Measurements from ENCODE around the gene LRP1.

Gene LRP1

GRCh38 chr12:57226588-57227314 is 98.5 kb downstream of the LRP1 start:
- no peaks in the 10 kb centered on the region for H3K9me2 ChIP-seq (replicated peaks; ENCODE audit: low read depth, low read length)
- no peak for TF ChIP-seq CTCF (conservative IDR thresholded peaks at IDR 0.05; ENCODE audit: low read length)
- TF ChIP-seq EZH2phosphoT487 (IDR thresholded peaks at IDR 0.05; ENCODE audit: borderline replicate concordance), result no peak
- H3K9me3 ChIP-seq (ENCODE audit: insufficient read depth, low read depth, low read length), result no peaks in the 10 kb centered on the region
- no peak overlapping the region for H3K9ac ChIP-seq (ENCODE audit: low read depth, low read length, poor library complexity, severe bottlenecking)
- H3K4me1 ChIP-seq (ENCODE audit: insufficient read depth, low read length, poor library complexity, severe bottlenecking), result peaks cover 40% of the 10 kb centered on the region
- no peaks in the 10 kb centered on the region for H3K27me3 ChIP-seq (ENCODE audit: insufficient read depth, low read length, poor library complexity, severe bottlenecking)
- H3K4me2 ChIP-seq (ENCODE audit: low read depth, low read length, poor library complexity, severe bottlenecking), result no peak overlapping the region
- H4K20me1 ChIP-seq (ENCODE audit: insufficient read depth, low read length, poor library complexity, severe bottlenecking), result peaks cover 16% of the 10 kb centered on the region
- peaks cover 2% of the 10 kb centered on the region; the same call in 1 of the 2 replicates for H3K36me3 ChIP-seq (ENCODE audit: insufficient read depth, low read length)
- no peaks in the 10 kb centered on the region for H3F3A ChIP-seq (ENCODE audit: low read depth)
- peaks cover 22% of the 10 kb centered on the region for H3K79me2 ChIP-seq (ENCODE audit: insufficient read depth, low read length)
- H3K4me3 ChIP-seq (ENCODE audit: low read length, poor library complexity, severe bottlenecking), result no peak overlapping the region
- H2AFZ ChIP-seq (ENCODE audit: low read length), result no peak overlapping the region

- no peak for TF ChIP-seq EZH2phosphoT487 (IDR thresholded peaks at IDR 0.05; ENCODE audit: borderline replicate concordance)
- TF ChIP-seq CTCF (conservative IDR thresholded peaks at IDR 0.05; ENCODE audit: low read length), result no peak
- H2AFZ ChIP-seq (ENCODE audit: low read length), result no peak overlapping the region
These were observed 99.2 kb downstream of the LRP1 start for GRCh38 chr12:57227315-57228115.

GRCh38 chr12:57229046-57229633 is 100.9 kb downstream of the LRP1 start:
- Histone ChIP-seq H3K4me2 (ENCODE audit: low read depth, low read length, poor library complexity, severe bottlenecking) (peak overlapping the region; percentile 95), H3K9ac (ENCODE audit: low read depth, low read length, poor library complexity, severe bottlenecking) (peak overlapping the region; percentile 94), H2AFZ (ENCODE audit: low read length) (peak overlapping the region; percentile 67), H4K20me1 (ENCODE audit: insufficient read depth, low read length, poor library complexity, severe bottlenecking) (peaks cover 37% of the 10 kb centered on the region), H3K36me3 (ENCODE audit: insufficient read depth, low read length) (peaks cover 26% of the 10 kb centered on the region; the same call in 1 of the 2 replicates), H3K4me3 (ENCODE audit: low read length, poor library complexity, severe bottlenecking) (peak overlapping the region; percentile 87), H3F3A (ENCODE audit: low read depth) (no peaks in the 10 kb centered on the region), H3K27me3 (ENCODE audit: insufficient read depth, low read length, poor library complexity, severe bottlenecking) (no peaks in the 10 kb centered on the region), H3K4me1 (ENCODE audit: insufficient read depth, low read length, poor library complexity, severe bottlenecking) (peaks cover 44% of the 10 kb centered on the region), H3K79me2 (ENCODE audit: insufficient read depth, low read length) (peaks cover 44% of the 10 kb centered on the region), H3K9me2 (replicated peaks; ENCODE audit: low read depth, low read length) (no peaks in the 10 kb centered on the region), H3K9me3 (ENCODE audit: insufficient read depth, low read depth, low read length) (no peaks in the 10 kb centered on the region)
- TF ChIP-seq CTCF (conservative IDR thresholded peaks at IDR 0.05; ENCODE audit: low read length) (no peak), EZH2phosphoT487 (IDR thresholded peaks at IDR 0.05; ENCODE audit: borderline replicate concordance) (no peak)

More at GRCh38 chr12:57227315-57228115, 99.2 kb downstream of the LRP1 start:
- no peaks in the 10 kb centered on the region for H3F3A ChIP-seq (ENCODE audit: low read depth)
- peaks cover 10% of the 10 kb centered on the region; the same call in 1 of the 2 replicates for H3K36me3 ChIP-seq (ENCODE audit: insufficient read depth, low read length)
- no peaks in the 10 kb centered on the region for H3K9me3 ChIP-seq (ENCODE audit: insufficient read depth, low read depth, low read length)
- H3K9me2 ChIP-seq (replicated peaks; ENCODE audit: low read depth, low read length), result no peaks in the 10 kb centered on the region
- H4K20me1 ChIP-seq (ENCODE audit: insufficient read depth, low read length, poor library complexity, severe bottlenecking), result peaks cover 24% of the 10 kb centered on the region
- H3K9ac ChIP-seq (ENCODE audit: low read depth, low read length, poor library complexity, severe bottlenecking), result no peak overlapping the region
- no peaks in the 10 kb centered on the region for H3K27me3 ChIP-seq (ENCODE audit: insufficient read depth, low read length, poor library complexity, severe bottlenecking)
- H3K4me1 ChIP-seq (ENCODE audit: insufficient read depth, low read length, poor library complexity, severe bottlenecking), result peaks cover 47% of the 10 kb centered on the region
- no peak overlapping the region for H3K4me3 ChIP-seq (ENCODE audit: low read length, poor library complexity, severe bottlenecking)
- no peak overlapping the region for H3K4me2 ChIP-seq (ENCODE audit: low read depth, low read length, poor library complexity, severe bottlenecking)
- peaks cover 30% of the 10 kb centered on the region for H3K79me2 ChIP-seq (ENCODE audit: insufficient read depth, low read length)

Data from Loucy (cell line).